ENCODE measurements around the gene IL1RAP.

DNA sequence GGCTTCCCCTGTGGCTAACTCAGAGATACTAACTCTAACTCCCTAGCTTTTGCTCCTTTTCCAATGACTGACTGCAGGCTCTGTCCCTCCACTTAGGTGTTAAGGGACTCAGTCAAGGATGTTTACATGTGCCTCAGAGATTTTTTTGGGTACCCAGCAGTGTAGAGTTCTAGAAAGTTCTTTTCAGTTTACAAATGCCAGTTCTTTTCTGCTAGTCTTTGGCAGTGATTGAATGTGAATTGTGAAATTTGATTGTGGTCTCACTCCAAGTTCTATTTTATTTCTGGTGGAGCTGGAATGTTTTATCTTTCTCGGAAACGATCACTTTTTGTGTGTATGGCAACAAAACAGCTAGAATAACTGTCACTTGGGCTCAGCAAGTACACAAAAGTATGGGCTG lies 60.6 kb downstream of the IL1RAP start:
- TF ChIP-seq POLR2AphosphoS5 (IDR thresholded peaks at IDR 0.05): no peak
- TF ChIP-seq CTCF (IDR thresholded peaks at IDR 0.05): no peak
- TF ChIP-seq EP300 (IDR thresholded peaks at IDR 0.05): no peak
- TF ChIP-seq POLR2A (IDR thresholded peaks at IDR 0.05): no peak

All from sigmoid colon (tissue), 4 donors.